Measurements from ENCODE around the gene BARX2.

The BARX2 gene

GRCh38 chr11:129440028-129440713, 64.5 kb downstream of the BARX2 start:
- DNase-seq, result no peak

- no peak for DNase-seq
These were observed 66.5 kb downstream of the BARX2 start for GRCh38 chr11:129442171-129442570.

- no peak for DNase-seq
These were observed 67.6 kb downstream of the BARX2 start for GRCh38 chr11:129443276-129443675.

- DNase-seq, result no peak
These were observed 68.6 kb downstream of the BARX2 start for GRCh38 chr11:129444274-129444673.

GRCh38 chr11:129445226-129445625, 69.6 kb downstream of the BARX2 start:
- no peak for DNase-seq

GRCh38 chr11:129446572-129446971, 70.9 kb downstream of the BARX2 start:
- DNase-seq, result no peak

GRCh38 chr11:129447654-129448239, 72.1 kb downstream of the BARX2 start:
- DNase-seq, result no peak

GRCh38 chr11:129451524-129451923, 75.9 kb downstream of the BARX2 start:
- DNase-seq, result no peak

GRCh38 chr11:129453293-129453721, 77.7 kb downstream of the BARX2 start:
- no peak for DNase-seq

- no peak for DNase-seq
These were observed 79.5 kb downstream of the BARX2 start for GRCh38 chr11:129455101-129455500.

- DNase-seq, result no peak
These were observed 80.4 kb downstream of the BARX2 start for GRCh38 chr11:129455756-129456655.

- no peak for DNase-seq
These were observed 81.7 kb downstream of the BARX2 start for GRCh38 chr11:129457321-129457720.

GRCh38 chr11:129458278-129458677, 82.6 kb downstream of the BARX2 start:
- no peak for DNase-seq

- no peak for DNase-seq
These were observed 83.3 kb downstream of the BARX2 start for GRCh38 chr11:129458756-129459535.

GRCh38 chr11:129460714-129461113, 85.1 kb downstream of the BARX2 start:
- no peak for DNase-seq

GRCh38 chr11:129484068-129484467, 108.4 kb downstream of the BARX2 start:
- no peak for DNase-seq

- DNase-seq, result no peak
These were observed 113.6 kb downstream of the BARX2 start for GRCh38 chr11:129489249-129489648.

- no peak for DNase-seq
These were observed 114.4 kb downstream of the BARX2 start for GRCh38 chr11:129490004-129490403.

GRCh38 chr11:129493746-129494145, 118.1 kb downstream of the BARX2 start:
- no peak for DNase-seq
